ENCODE results near the gene EIF2S1.
A peak's percentile ranks its signal among the peaks of the same experiment; 100 is the strongest.

Gene EIF2S1

GRCh38 chr14:67421356-67422224, 61.5 kb downstream of the EIF2S1 start:
- H3K4me3 Mint-ChIP-seq: no peak overlapping the region
- DNase-seq: no peak

DNA sequence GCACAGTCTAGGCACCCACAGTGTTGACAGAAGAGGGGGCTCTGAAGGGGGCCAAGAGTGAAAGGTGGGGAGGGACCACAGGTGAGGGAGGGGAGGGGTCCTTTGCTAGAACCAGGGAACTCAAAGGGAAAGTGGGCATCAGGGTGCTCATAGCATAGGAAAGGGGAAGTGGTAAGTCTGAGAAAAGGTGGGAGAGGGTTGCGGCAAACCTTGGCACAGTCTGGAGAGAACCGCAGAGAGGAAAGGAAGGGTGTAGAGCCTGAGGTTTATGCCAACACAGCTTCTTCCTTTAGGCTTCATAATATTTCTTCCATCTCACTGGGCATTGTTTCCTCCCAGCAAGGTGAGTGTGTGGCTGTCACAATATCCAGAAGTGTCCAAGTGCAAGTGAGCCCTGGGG, 63.3 kb downstream of the EIF2S1 start:
- Mint-ChIP-seq H3K27ac (no peak overlapping the region), H3K4me3 (no peak overlapping the region), H3K4me1 (ENCODE audit: low read depth in 2 of 2) (no peaks in the 10 kb centered on the region), H3K9me3 (no peaks in the 10 kb centered on the region), H3K27me3 (peaks cover 12 to 54% of the 10 kb centered on the region in 2 donors), H3K36me3 (ENCODE audit: insufficient read depth) (peaks cover under 1% of the 10 kb centered on the region)
- ATAC-seq (replicated peaks) (no peak), DNase-seq (no peak)

More at GRCh38 chr14:67421356-67422224, 61.5 kb downstream of the EIF2S1 start:
- H3K36me3 Mint-ChIP-seq (ENCODE audit: insufficient read depth): peaks cover 6% of the 10 kb centered on the region
- H3K9me3 Mint-ChIP-seq: no peaks in the 10 kb centered on the region
- peaks cover 12 to 48% of the 10 kb centered on the region in 2 donors for H3K27me3 Mint-ChIP-seq
- no peak for ATAC-seq (replicated peaks)
- no peaks in the 10 kb centered on the region for H3K4me1 Mint-ChIP-seq (ENCODE audit: low read depth in 2 of 2)
- no peak overlapping the region for H3K27ac Mint-ChIP-seq

DNA sequence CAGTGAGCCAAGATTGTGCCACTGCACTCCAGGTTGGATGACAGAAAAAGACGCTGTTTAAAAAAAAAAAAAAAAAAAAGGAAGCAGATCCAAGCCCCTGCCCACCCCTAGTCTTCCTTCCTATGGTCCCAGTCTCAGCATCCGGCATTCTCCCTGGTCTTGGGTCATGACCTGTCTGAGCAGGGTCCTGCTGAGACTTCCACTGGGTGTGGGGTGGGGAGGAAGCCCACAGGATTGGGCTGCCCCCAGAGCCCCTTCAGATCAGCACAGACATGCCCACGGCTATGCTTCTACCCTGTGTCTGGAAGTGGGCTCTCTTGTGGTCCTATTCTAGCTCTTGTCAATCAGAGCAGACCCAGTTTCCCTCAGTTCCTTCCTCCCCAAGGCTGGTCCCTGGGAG, 64.4 kb downstream of the EIF2S1 start:
- ATAC-seq (replicated peaks) (no peak), DNase-seq (no peak)
- Mint-ChIP-seq H3K27me3 (peaks cover 12 to 53% of the 10 kb centered on the region in 2 donors), H3K9me3 (no peaks in the 10 kb centered on the region), H3K27ac (no peak overlapping the region), H3K4me1 (ENCODE audit: low read depth in 2 of 2) (no peaks in the 10 kb centered on the region), H3K36me3 (ENCODE audit: insufficient read depth) (no peaks in the 10 kb centered on the region), H3K4me3 (no peak overlapping the region)

DNA sequence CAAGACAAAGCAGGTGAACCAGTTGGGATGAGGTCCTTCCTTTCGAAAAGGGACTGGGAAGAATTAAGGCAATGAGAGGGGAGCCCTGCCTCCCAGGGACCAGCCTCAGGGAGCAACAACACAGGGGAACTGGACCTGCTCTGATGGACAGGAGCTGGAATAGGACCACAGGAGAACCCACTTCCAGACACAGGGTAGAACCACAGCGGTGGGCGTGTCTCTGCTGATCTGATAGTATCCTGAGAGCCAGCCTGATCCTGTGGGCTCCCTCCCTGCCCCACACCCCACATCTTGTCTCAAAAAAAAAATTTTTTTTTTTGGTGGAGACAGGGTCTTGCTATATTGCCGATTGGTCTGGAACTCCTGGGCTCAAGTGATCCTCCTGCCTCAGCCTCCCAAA, 65.5 kb downstream of the EIF2S1 start:
- Mint-ChIP-seq H3K9me3 (no peaks in the 10 kb centered on the region), H3K27me3 (peaks cover 12 to 60% of the 10 kb centered on the region in 2 donors), H3K27ac (no peak overlapping the region), H3K4me3 (no peak overlapping the region), H3K36me3 (ENCODE audit: insufficient read depth) (no peaks in the 10 kb centered on the region), H3K4me1 (ENCODE audit: low read depth in 2 of 2) (no peaks in the 10 kb centered on the region)
- no peak for DNase-seq
- no peak for ATAC-seq (replicated peaks)

- no peaks in the 10 kb centered on the region for H3K4me1 Mint-ChIP-seq (ENCODE audit: low read depth in 2 of 2)
- H3K9me3 Mint-ChIP-seq: no peaks in the 10 kb centered on the region
- DNase-seq: no peak
- peaks cover 12 to 63% of the 10 kb centered on the region in 2 donors for H3K27me3 Mint-ChIP-seq
- no peak for ATAC-seq (replicated peaks)
- H3K27ac Mint-ChIP-seq: no peak overlapping the region
- no peak overlapping the region for H3K4me3 Mint-ChIP-seq
- H3K36me3 Mint-ChIP-seq (ENCODE audit: insufficient read depth): no peaks in the 10 kb centered on the region
These were observed 66.0 kb downstream of the EIF2S1 start for GRCh38 chr14:67426161-67426560.

DNA sequence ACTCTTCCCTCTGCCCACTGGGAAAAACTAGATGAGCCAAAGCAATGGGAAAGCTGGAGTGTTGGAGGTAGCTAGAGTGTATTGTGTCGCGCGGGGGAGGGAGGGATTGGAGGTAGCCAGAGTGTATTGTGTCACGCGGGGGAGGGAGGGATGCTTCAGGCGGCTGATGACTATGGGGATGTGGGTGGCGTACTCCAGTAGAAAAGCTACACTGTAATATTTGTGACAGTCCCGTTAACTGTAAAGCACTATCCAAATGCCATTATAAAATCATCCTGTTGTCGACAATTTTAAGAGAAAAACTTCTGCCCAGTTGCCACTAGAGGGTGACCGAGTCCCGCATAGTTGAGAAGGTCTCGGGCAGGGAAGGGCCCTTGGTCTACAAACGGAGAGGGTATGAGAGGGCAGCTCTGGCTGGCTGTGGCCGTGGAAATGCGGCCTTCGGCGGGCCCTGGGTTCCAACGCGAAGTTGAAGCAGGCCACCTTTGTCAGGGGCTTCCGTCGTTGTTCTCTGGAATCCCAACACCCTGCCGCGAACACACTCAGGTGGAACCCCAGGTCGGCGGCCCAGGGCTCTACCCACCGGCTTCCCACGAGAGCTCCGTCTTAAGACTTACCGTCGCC, 67.0 kb downstream of the EIF2S1 start:
- peaks cover 12 to 60% of the 10 kb centered on the region in 2 donors for H3K27me3 Mint-ChIP-seq
- ATAC-seq (replicated peaks): peak; percentile 95
- H3K4me3 Mint-ChIP-seq: no peak overlapping the region
- H3K9me3 Mint-ChIP-seq: no peaks in the 10 kb centered on the region
- no peaks in the 10 kb centered on the region for H3K4me1 Mint-ChIP-seq (ENCODE audit: low read depth in 2 of 2)
- peak; percentile 68 to 72 (median 69) for DNase-seq
- no peak overlapping the region for H3K27ac Mint-ChIP-seq
- no peaks in the 10 kb centered on the region for H3K36me3 Mint-ChIP-seq (ENCODE audit: insufficient read depth)

DNA sequence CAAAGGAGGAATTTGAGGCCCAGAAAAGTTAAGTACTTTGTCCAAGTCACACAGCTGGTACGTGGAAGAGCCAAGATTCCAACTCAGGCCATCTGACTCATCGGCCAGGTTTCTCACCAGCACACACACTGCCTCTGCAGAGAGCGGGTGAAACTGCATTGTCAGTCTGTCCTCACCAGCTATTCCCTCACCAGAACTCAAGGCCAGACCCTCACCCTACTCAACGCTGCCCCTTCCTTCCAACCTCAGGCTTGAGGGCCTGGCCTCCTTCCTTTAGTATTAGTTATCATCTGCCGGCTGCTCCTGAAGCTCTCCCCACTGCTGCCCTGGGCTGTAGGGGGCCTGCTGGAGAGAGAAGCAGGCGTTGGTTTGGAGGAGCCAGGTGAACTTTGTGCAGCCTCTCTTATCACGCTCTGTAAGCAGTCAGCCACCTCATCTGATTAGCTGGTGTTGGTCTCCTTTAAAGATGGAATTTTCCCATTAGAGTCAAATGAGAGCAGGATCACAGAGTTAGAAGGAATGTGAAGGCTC, 68.4 kb downstream of the EIF2S1 start:
- no peak overlapping the region for H3K27ac Mint-ChIP-seq
- DNase-seq: no peak
- H3K27me3 Mint-ChIP-seq: peaks cover 18 to 49% of the 10 kb centered on the region in 2 donors
- no peaks in the 10 kb centered on the region for H3K4me1 Mint-ChIP-seq (ENCODE audit: low read depth in 2 of 2)
- no peak overlapping the region for H3K4me3 Mint-ChIP-seq
- no peaks in the 10 kb centered on the region for H3K36me3 Mint-ChIP-seq (ENCODE audit: insufficient read depth)
- ATAC-seq (replicated peaks): no peak
- H3K9me3 Mint-ChIP-seq: no peaks in the 10 kb centered on the region

DNA sequence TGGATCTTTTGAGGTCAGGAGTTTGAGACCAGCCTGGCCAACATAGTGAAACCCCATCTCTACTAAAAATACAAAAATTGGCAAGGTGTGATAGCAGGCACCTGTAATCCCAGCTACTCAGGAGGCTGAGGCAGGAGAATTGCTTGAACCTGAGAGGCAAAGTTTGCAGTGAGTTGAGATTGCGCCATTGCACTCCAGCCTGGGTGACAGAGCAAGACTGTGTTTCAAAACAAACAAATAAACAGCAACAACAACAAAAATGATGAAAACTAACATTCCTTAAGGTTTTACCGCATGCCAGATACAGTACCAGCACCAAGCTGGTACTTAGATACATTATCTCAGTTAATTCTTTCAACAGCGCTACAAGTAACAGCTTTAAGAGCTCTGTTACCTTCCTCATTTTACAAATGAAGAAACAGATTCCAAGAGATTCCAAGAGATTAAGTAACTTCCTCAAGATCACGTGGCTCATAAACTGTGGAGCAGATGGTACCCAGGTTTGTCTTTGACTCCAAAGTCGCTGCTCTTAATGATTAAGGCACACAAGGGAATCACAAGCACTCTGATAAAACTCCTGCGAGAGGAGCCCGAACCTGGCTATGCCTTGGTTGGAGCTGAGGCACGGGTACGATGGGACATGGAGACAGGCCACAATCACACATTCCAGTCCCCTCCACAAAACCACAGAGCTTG, 69.5 kb downstream of the EIF2S1 start:
- H3K36me3 Mint-ChIP-seq (ENCODE audit: insufficient read depth): no peaks in the 10 kb centered on the region
- H3K27ac Mint-ChIP-seq: no peak overlapping the region
- H3K4me3 Mint-ChIP-seq: no peak overlapping the region
- H3K27me3 Mint-ChIP-seq: peaks cover 16 to 41% of the 10 kb centered on the region in 2 donors
- no peaks in the 10 kb centered on the region for H3K9me3 Mint-ChIP-seq
- no peaks in the 10 kb centered on the region for H3K4me1 Mint-ChIP-seq (ENCODE audit: low read depth in 2 of 2)
- no peak for ATAC-seq (replicated peaks)
- DNase-seq: no peak

GRCh38 chr14:67432050-67432564, 72.0 kb downstream of the EIF2S1 start:
- H3K36me3 Mint-ChIP-seq (ENCODE audit: insufficient read depth): no peaks in the 10 kb centered on the region
- no peak overlapping the region for H3K27ac Mint-ChIP-seq
- peaks cover 9 to 24% of the 10 kb centered on the region in 2 donors for H3K27me3 Mint-ChIP-seq
- H3K4me1 Mint-ChIP-seq (ENCODE audit: low read depth in 2 of 2): no peaks in the 10 kb centered on the region
- H3K4me3 Mint-ChIP-seq: no peak overlapping the region
- DNase-seq (no peak), ATAC-seq (replicated peaks) (no peak)
- H3K9me3 Mint-ChIP-seq: no peaks in the 10 kb centered on the region

DNA sequence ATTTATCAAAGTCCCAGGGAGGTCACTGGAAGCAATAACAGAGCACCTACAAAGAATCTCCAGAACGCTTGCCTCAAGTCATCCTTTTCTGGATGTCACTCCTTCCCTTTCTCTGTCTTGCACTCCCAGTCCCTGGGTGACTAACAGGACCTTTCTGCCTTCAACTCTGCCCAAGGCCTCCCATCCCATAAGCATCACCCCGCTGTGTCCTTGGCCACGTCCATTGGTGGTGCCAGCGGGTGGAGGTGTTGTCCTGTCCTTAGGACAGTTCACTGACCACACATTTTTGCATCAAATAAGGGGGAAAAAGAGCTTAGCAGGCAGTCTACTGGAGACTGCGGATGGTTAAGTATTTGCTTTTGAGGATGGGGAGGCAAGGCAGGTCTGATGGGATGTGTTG, 75.5 kb downstream of the EIF2S1 start:
- Mint-ChIP-seq H3K9me3 (no peaks in the 10 kb centered on the region), H3K27me3 (peaks cover 11 to 16% of the 10 kb centered on the region in 2 donors), H3K4me3 (no peak overlapping the region), H3K27ac (no peak overlapping the region), H3K4me1 (ENCODE audit: low read depth in 2 of 2) (no peaks in the 10 kb centered on the region), H3K36me3 (ENCODE audit: insufficient read depth) (no peaks in the 10 kb centered on the region)
- no peak for DNase-seq
- ATAC-seq (replicated peaks): no peak
